Kidney capillary endothelial cell (primary cell): ENCODE results near the gene CYGB.

Experiments
- DNase-seq: peaks from one replicate; pipeline ENCODE4 v3.0.0-alpha.2; 2018; ENCODE audit warnings: low spot score

The CYGB gene

DNA sequence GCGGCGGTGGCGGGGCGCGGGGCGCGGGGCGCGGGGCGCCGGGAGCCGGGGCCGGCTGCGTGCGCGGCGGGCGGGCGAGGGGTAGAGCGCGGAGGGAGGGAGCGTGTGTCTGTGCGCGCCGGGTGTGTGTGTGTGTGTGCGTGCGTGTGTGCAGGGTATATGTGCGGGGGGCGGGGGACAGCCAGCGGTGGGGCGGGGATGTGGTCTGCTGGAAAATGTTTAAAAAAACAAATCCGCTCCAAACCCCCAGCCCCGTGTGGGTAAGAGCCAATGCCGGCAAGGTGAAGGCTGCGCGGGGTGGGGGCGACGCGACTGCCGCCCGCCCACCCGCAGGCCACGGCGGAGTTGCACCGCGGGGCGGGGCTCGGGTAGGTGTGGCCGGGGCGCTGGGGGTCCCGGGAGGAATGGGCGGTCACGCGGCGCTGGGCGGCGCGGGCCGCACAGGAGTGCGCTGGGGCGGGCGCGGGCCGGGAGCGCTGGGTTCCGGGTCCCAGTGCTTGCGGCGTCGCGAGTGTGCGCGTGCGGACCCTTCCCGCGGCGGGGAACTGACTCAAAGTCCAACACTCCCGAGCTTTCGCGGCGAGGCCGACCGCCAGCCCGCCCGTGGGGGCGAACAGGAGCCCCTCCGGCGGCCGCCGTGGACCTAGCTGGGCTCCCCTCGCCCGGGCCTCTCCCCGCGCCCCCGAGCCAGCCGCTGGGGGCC lies at the start of gene CYGB:
Gene CYGB (minus strand): TSS at position 132 of the 703 bp plus-strand sequence. CDS start 167 bp downstream, outside the sequence.
- no peak for DNase-seq

DNA sequence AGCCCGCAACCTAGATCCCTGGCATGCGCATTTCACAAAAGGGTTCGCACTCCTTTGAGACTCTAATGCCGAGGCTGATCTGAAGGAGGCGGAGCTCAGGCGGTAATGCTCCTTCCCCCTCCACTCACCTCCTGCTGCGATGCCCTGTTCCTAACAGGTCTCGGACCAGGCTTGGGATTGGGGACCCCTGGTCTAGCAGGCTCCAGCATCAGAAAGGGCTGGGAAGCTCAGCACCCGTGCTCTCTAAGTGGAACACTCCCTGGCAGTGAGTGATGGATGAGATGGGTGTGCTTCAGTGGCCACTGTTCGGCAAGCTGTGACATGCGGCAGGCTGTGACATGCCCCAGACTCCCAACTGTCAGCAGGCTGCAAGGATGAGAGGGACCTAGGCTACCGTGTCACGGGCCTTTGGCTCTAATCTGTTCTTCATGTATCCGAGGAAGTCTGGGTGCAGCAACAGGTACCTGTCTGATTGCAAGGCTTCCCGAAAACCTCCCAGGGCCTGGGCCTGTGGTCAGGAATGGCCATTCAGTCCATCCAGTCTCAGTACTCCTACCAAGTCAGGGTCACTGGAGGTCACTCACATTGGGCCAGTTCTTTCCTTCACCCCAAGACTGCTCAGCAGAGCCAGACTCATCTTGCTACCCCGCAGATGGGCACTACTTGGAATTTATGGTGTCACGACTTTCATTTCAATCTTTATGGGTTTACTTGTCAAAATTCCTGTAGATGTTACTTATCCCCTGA lies 49.4 kb upstream of the CYGB start:
- no peak for DNase-seq

DNA sequence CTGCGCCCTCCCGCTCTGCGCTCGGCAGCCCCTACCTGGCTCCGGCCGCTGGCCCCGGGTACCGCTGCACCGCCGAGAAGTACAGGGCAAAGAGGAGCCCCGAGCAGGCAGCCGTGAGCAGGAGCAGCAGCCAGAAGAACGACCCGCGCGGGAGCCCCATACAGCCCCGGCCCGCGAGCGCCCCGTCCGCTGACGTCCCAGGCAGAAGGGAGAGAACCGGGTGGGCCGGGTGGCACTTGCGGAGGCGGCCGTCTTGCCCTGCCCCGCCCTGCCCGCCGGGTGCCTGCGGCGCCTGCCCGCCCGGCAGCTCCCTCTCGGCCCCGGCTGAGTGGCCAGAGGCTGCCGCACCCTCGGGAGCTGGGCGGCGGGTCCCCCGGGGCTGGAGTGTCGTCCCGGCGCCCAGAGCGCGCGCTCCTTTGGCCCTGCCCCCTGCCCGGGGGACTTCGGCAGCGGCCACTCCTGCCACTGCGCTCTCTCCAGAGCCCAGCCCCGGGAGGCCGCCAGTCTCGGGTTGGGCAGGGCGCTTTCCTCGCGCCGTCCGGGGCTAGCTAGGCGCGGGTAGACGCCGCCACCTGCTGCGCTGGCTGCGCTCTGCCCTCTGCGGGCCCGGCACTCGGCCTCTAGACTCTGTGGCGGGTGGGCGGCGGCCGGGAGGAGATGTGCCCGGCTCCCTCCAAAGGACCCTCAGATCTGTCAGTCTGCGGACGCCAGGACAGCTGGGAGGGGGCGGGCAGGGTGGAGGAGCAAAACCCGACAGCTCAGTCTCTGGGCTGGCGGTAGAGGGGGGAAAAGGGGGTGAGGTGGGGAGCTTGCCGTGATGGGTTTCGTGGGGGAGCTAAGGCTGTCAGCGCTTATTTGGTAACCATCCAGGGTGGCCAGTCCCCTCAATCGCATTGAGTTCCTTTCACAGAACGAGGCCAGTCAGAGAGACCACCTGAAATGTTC lies 48.4 kb upstream of the CYGB start, which contains the start of gene ST6GALNAC2:
Gene ST6GALNAC2 (minus strand): TSS at position 212 of the 945 bp plus-strand sequence. CDS start 52 bp downstream, at position 160.
- DNase-seq, result peak; percentile 30

- DNase-seq, result no peak
Observed at GRCh38 chr17:76585033-76585648, 47.6 kb upstream of the CYGB start.

DNA sequence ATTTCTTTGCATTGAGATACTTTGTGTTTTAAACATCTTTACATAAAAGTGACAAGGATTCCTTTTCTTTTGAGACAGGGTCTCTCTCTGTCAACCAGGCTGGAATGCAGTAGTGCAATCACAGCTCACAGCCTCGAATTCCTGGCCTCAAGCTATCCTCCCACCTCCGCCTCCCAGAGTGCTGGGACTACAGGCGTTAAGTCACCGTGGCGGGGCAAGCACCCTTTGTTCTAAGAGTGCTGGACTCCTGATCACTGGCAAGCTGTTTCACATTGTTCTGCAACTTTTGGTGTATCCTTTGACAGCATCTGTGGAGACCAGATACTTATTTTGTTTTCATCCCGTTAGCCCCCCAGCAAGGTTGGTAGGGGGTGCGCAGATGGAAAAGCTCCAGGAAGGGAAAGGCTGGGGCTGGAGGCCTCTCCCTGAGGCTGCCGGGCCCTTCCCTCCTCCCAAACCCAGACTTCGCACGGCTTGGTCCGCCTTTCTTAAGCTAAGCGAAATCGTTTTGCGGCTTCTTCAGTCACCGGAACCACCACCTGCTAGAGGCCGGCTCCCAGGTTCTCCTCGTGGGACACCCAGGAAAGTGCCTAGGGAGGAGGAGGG lies 47.0 kb upstream of the CYGB start:
- no peak for DNase-seq

- DNase-seq, result no peak
Observed at GRCh38 chr17:76582660-76583059, 45.2 kb upstream of the CYGB start.

DNA sequence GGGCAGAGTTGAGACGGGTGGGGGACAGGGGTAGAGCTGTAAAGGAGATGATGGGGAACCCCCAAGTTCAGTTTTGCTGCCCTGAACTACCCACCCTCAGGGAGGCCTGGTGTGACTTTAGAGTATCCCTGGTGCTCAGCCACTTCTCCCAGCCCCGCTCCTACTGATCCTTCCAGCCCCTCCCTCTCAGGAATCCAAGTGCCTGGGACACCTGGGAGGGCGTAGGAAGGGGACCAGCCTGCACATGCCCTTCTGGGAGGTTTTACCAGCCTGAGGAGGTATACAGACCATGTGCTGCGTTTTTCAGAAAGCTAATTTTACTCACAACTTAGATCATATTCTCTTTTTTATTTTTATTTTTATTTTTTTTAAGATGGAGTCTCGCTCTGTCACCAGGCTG lies 44.0 kb upstream of the CYGB start:
- DNase-seq, result no peak

DNA sequence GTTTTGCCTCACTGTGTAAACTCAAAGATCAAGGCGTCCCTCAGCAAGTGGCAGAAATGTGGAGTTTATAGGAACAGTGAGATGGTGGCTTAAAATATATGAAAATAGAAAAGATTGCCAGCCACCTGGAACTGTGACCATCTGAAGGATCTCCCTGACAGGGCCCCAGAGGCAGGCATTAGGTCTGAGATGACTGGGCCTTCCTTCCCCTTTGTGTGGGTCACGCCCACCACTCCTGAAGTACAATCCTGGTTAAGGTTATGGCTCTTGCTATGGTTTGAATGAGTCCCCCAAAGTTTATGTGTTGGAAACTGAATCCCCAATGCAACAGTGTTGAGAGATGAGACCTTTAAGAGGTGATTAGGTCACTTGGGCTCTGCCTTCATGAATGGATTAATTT lies 41.8 kb upstream of the CYGB start:
- DNase-seq, result no peak

DNA sequence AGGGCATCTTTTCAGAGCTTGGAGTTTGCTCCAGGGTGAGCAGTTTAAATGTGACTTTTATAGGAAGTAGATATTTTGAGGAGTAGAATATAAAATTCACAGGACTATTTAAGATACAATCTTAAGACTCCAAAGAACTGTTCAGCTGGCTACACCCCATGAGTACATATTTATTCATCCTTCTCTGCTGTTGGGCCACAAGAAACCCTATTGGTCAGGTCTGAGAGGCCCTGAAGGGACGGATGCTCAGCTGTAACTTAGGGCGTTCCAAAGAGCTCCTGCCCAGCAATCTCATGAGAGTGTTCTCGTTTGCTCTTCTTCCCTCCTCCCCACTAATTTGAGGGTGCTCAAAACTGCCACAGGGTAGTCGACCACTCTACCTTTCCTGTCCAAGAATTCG lies 40.9 kb upstream of the CYGB start:
- DNase-seq, result no peak

GRCh38 chr17:76577876-76578275 lies 40.4 kb upstream of the CYGB start:
- DNase-seq, result no peak

DNA sequence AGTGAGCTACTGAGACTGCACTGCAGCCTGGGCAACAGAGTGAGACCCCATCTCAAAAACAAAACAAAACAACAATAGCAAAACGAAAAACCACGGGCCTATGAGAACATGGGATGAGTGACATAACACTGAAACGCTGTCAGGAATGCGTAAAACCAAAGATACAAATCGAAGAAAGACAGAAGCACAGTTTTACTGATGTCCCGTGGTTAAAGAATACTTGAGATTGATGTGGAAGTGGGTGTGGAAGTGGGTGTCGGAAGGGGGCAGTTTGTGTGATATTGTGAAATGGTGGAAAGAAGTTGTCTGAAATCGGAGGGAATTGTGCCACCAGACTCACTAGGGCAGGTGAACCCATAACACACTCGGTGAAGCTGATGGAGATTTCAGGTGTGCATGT lies 38.7 kb upstream of the CYGB start:
- no peak for DNase-seq

DNA sequence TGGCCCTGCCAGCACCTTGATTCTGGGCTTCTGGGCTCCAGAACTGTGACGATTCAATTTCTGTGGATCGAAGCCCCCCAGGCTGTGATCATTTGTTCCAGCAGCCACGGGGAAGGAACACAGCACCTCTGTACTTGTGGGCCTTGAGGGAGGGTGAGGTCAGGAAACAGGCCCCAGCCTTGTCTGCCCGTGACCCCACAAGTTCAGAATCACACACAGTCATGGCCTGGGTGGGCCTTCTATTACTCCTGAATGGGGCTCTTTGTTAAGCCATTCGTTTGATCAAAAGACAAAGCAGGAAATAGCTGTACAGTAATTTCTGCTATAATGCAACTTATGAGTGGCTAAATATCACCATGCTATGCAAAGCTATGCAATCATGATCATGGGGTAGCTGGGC lies 38.1 kb upstream of the CYGB start:
- no peak for DNase-seq

GRCh38 chr17:76574166-76574565 lies 36.7 kb upstream of the CYGB start:
- DNase-seq, result no peak

DNA sequence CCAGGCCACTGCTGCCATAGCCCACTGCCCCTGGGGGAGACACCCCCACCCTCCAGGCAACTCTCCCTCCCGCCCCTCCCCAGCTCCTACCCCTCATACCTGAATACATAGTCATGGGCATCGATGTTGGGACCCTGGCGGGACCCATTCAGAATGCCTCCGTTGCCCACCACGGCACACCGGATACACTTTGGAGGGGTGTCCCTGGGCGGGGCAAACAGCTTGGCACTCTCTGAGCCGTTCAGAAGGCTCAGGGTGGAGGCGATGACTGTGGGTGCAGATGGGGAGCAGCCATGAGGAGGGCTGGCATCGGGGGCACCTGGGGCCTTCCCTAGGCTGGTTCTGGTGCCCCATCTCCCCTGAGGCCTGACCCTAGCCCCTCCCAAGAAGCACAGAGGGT lies 35.6 kb upstream of the CYGB start:
- no peak for DNase-seq

- DNase-seq, result no peak
Observed at GRCh38 chr17:76572201-76572910, 34.8 kb upstream of the CYGB start.

DNA sequence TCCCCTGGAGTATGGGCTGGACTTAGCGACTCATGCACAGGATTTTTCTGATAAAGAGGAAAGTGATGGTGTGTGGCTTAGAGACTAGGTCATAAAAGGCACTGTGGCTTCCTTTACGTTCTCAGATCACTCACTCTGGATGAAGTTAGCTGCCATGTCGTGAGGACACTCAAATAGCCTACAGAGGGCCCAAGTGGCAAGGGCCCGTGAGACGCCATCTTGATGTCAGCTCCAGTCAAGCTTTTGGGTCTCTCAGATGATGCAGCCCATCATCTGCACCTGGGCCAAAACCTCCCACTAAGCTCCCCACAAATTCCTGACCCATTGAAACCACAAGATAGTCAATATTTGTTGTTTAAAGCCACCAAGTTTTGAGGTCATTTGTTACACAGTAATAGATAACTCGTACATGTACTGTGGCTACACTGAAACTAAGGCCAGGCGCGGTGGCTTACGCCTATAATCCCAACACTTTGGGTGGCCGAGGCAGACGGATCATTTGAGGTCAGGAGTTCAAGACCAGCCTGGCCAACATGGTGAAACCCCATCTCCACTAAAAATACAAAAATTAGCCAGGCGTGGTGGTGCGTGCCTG lies 33.5 kb upstream of the CYGB start:
- no peak for DNase-seq

DNA sequence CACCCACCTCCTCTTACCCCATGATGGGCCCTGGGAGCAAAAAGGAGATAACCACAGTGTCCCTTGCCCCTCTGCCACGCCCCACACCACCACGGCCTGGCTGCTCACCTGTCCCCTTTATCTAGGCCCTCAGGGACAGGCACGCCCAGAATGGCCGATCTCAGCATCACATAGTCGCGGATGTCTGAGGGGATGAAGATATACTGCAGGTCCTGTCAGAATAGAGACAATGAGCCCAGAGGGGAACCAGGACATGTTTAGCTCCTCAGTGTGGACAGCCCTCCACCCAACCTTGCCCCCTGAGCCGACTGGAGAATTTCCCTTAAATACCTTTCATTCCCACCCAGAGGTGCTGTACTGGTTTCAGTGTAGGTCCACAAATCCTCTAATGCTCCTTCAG lies 32.9 kb upstream of the CYGB start:
- no peak for DNase-seq

- DNase-seq, result no peak
Observed at GRCh38 chr17:76569607-76570279, 32.2 kb upstream of the CYGB start.

- DNase-seq, result no peak
Observed at GRCh38 chr17:76568811-76569221, 31.3 kb upstream of the CYGB start.
